ENCODE measurements around the gene GALNT17. TPM values are rescaled to one million over a fixed set of nuclear protein-coding genes. Genes with fewer than 3 reads are reported as not detected.
A peak's percentile ranks its signal among the peaks of the same experiment; 100 is the strongest.

GALNT17 gene
- total and polyA plus RNA-seq, 11 donors = 16.9 to 116 (median 73.1) TPM

- H3K27me3 ChIP-seq = no peaks in the 10 kb centered on the region
- peak in 3 of 4 donors; percentile 32 to 49 (median 45) for ATAC-seq
- H3K36me3 ChIP-seq = no peaks in the 10 kb centered on the region
- DNase-seq = no peak
- TF ChIP-seq CTCF (IDR thresholded peaks at IDR 0.05) = peak in 2 of 12 donors; percentile 9 to 17
- no peak for TF ChIP-seq POLR2A (IDR thresholded peaks at IDR 0.05)
- no peak overlapping the region for H3K27ac ChIP-seq
- intact Hi-C loops (cut with DNase I) = loop anchor here in 4 of 10 donors (10.0 kb wide), 4 partner anchors 383 to 663 kb away; partner anchors contain the start of gene GALNT17 (in 2 of the 4)
- H3K9me3 ChIP-seq = peaks cover 0 to 13% (median 0%) of the 10 kb centered on the region in 12 donors
- WGBS, 4 donors = 67 to 75% (median 68%) methylated on average over 7 of the region's 7 CpGs
- no peaks in the 10 kb centered on the region for H3K4me1 ChIP-seq
- no peak overlapping the region for H3K4me3 ChIP-seq
These were observed 386.2 kb downstream of the GALNT17 start for GRCh38 chr7:71517940-71518699.

DNA sequence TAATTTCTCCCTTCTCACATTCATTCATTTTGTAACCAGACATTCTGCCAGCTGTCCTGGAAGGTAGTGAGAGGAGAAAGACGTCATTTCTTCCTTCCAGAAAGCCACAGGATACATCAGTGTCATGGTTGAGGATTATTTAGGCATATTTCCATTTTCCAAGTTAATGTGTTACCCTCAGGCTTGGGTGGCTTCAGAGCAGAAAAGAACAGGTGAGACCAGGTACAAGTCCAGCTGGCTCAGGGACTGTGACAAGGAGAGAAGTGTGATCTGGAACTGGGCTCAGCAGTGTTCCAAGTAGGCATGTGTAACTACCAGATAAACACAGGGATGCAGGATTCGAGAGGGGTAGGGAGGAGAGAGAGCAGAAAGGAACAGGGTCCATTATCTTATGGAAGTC lies 386.9 kb downstream of the GALNT17 start:
- no peak overlapping the region for H3K27ac ChIP-seq
- H3K4me3 ChIP-seq = no peak overlapping the region
- intact Hi-C loops (cut with DNase I) = loop anchor here in 4 of 10 donors (10.0 kb wide), 4 partner anchors 384 to 664 kb away; partner anchors contain the start of gene GALNT17 (in 2 of the 4)
- H3K9me3 ChIP-seq = peaks cover 0 to 13% (median 0%) of the 10 kb centered on the region in 12 donors
- no peaks in the 10 kb centered on the region for H3K4me1 ChIP-seq
- no peak for TF ChIP-seq CTCF (IDR thresholded peaks at IDR 0.05)
- TF ChIP-seq POLR2A (IDR thresholded peaks at IDR 0.05) = no peak
- 57 to 73% (median 67%) methylated on average over 2 of the region's 2 CpGs for WGBS, 4 donors
- H3K36me3 ChIP-seq = no peaks in the 10 kb centered on the region
- DNase-seq (no peak), ATAC-seq (no peak)
- no peaks in the 10 kb centered on the region for H3K27me3 ChIP-seq

- WGBS, 4 donors = 54 to 73% (median 69%) methylated on average over 5 of the region's 5 CpGs
- H3K4me1 ChIP-seq = no peaks in the 10 kb centered on the region
- H3K9me3 ChIP-seq = peaks cover 0 to 13% (median 0%) of the 10 kb centered on the region in 12 donors
- H3K4me3 ChIP-seq = no peak overlapping the region
- H3K27me3 ChIP-seq = no peaks in the 10 kb centered on the region
- TF ChIP-seq POLR2A (IDR thresholded peaks at IDR 0.05) (no peak), CTCF (IDR thresholded peaks at IDR 0.05) (no peak)
- no peaks in the 10 kb centered on the region for H3K36me3 ChIP-seq
- intact Hi-C loops (cut with DNase I) = no loop called here
- no peak for DNase-seq
- no peak overlapping the region for H3K27ac ChIP-seq
- no peak for ATAC-seq
These were observed 389.6 kb downstream of the GALNT17 start for GRCh38 chr7:71521506-71521905.

GRCh38 chr7:71526106-71526505 lies 394.2 kb downstream of the GALNT17 start:
- Histone ChIP-seq H3K4me3 (no peak overlapping the region), H3K36me3 (no peaks in the 10 kb centered on the region), H3K9me3 (no peaks in the 10 kb centered on the region), H3K27ac (no peak overlapping the region), H3K27me3 (no peaks in the 10 kb centered on the region), H3K4me1 (no peaks in the 10 kb centered on the region)
- DNase-seq (no peak), ATAC-seq (no peak)
- intact Hi-C loops (cut with DNase I) = no loop called here
- TF ChIP-seq POLR2A (IDR thresholded peaks at IDR 0.05) (no peak), CTCF (IDR thresholded peaks at IDR 0.05) (no peak)
- WGBS, 4 donors = 91 to 94% (median 93%) methylated on average over 7 of the region's 7 CpGs

Data from heart left ventricle (tissue), 16 donors.